IMR-90 (cell line): ENCODE results near the gene C6orf58. TPM values are rescaled to one million over a fixed set of nuclear protein-coding genes. Genes with fewer than 3 reads are reported as not detected.
A peak's percentile ranks its signal among the peaks of the same experiment; 100 is the strongest.

ENCODE experiments used
- ATAC-seq: fragments of 200-7000 bp; cut with Tn5 transposase; 2 replicates; pipeline ENCODE4 v1.9.1; 2020; ENCODE audit warnings: low read depth, mild to moderate bottlenecking, moderate library complexity
- BruUV-seq: library from RNA; stranded (reverse); fragments of 400-500 nt; replicated peaks from 2 replicates; lab custom pipeline; 2021; lab: Mats Ljungman, UMichigan
- CTCF ChIA-PET: fragments of 300-600 bp; formaldehyde crosslinking; extraction: SDS; loops from one replicate; lab custom pipeline; 2021; ENCODE audit warnings: antibody characterized with exemption; lab: Yijun Ruan, JAX
- POLR2A ChIA-PET: fragments of 300-600 bp; sonication (Branson Sonifier 250); formaldehyde crosslinking; loops from one replicate; lab custom pipeline; 2022; ENCODE audit warnings: antibody characterized with exemption; ENCODE audit not compliant: unreplicated experiment; lab: Charles Lee
- DNase-seq: peaks from one replicate; pipeline ENCODE4 v3.0.0; 2013
- H2AFZ ChIP-seq: replicated peaks from 2 replicates; pipeline ENCODE3; 2013; ENCODE audit warnings: low read length, mild to moderate bottlenecking; ENCODE audit not compliant: poor library complexity
- H2AK5ac ChIP-seq: 2 replicates; pipeline ENCODE4 v1.6.1; 2013; ENCODE audit warnings: low read depth, low read length, inconsistent platforms
- H2AK9ac ChIP-seq: replicated peaks from 2 replicates; pipeline ENCODE3; 2013; ENCODE audit warnings: mild to moderate bottlenecking, low read depth, low read length, moderate library complexity; ENCODE audit not compliant: poor library complexity
- H2BK120ac ChIP-seq: 2 replicates; pipeline ENCODE4 v1.6.1; 2013; ENCODE audit warnings: low read depth, low read length, inconsistent platforms
- H2BK15ac ChIP-seq: 3 replicates; pipeline ENCODE4 v1.6.1; 2013; ENCODE audit warnings: low read depth, low read length, inconsistent platforms
- H2BK20ac ChIP-seq: 2 replicates; pipeline ENCODE4 v1.6.1; 2013; ENCODE audit warnings: low read depth, mild to moderate bottlenecking, inconsistent platforms, low read length, moderate library complexity
- H2BK5ac ChIP-seq: 2 replicates; pipeline ENCODE4 v1.6.1; 2013; ENCODE audit warnings: mild to moderate bottlenecking, low read depth, low read length, inconsistent platforms; ENCODE audit not compliant: poor library complexity, severe bottlenecking
- H3K14ac ChIP-seq: replicated peaks from 2 replicates; pipeline ENCODE4 v1.6.1; 2013; ENCODE audit warnings: low read depth, low read length, inconsistent platforms
- H3K18ac ChIP-seq: 2 replicates; pipeline ENCODE4 v1.6.1; 2013; ENCODE audit warnings: low read depth, low read length, control low read depth
- H3K23ac ChIP-seq: 2 replicates; pipeline ENCODE4 v1.6.1; 2013; ENCODE audit warnings: low read depth, low read length, inconsistent platforms
- H3K27ac ChIP-seq: 2 replicates; pipeline ENCODE4 v1.5.1; 2013; ENCODE audit warnings: mild to moderate bottlenecking, control low read depth, low read length; ENCODE audit not compliant: insufficient read depth
- H3K27me3 ChIP-seq: 2 replicates; pipeline ENCODE4 v1.6.1; 2013; ENCODE audit warnings: low read length; ENCODE audit not compliant: control insufficient read depth, insufficient read depth
- H3K36me3 ChIP-seq: 2 replicates; pipeline ENCODE4 v1.6.1; 2013; ENCODE audit warnings: low read length, mixed read lengths; ENCODE audit not compliant: control insufficient read depth, insufficient read depth
- H3K4ac ChIP-seq: 2 replicates; pipeline ENCODE4 v1.6.1; 2013; ENCODE audit warnings: low read depth, low read length, inconsistent platforms
- H3K4me1 ChIP-seq: 2 replicates; pipeline ENCODE4 v1.6.1; 2013; ENCODE audit warnings: low read length, mixed read lengths; ENCODE audit not compliant: control insufficient read depth, insufficient read depth
- H3K4me2 ChIP-seq: 2 replicates; pipeline ENCODE4 v1.6.1; 2013; ENCODE audit warnings: low read depth, mild to moderate bottlenecking, control low read depth, low read length, moderate library complexity
- H3K4me3 ChIP-seq: 2 replicates; pipeline ENCODE4 v1.5.1; 2013; ENCODE audit warnings: low read depth, mild to moderate bottlenecking, control low read depth, low read length, moderate library complexity; ENCODE audit not compliant: insufficient read depth
- H3K56ac ChIP-seq: 2 replicates; pipeline ENCODE4 v1.6.1; 2013; ENCODE audit warnings: low read length, inconsistent platforms; ENCODE audit not compliant: insufficient read depth; ENCODE audit errors: extremely low read depth
- H3K79me1 ChIP-seq, 2 experiments: 2 replicates each; pipeline ENCODE4 v1.6.1; 2013; ENCODE audit warnings: low read length in 2 of 2, inconsistent platforms in 1 of 2, low read depth in 1 of 2
- H3K9ac ChIP-seq: 2 replicates; pipeline ENCODE4 v1.6.1; 2013; ENCODE audit warnings: low read depth, low read length, control low read depth
- H3K9me1 ChIP-seq: 2 replicates; pipeline ENCODE4 v1.6.1; 2013; ENCODE audit warnings: low read length, inconsistent platforms; ENCODE audit not compliant: insufficient read depth
- H3K9me3 ChIP-seq: 2 replicates; pipeline ENCODE4 v1.6.1; 2013; ENCODE audit warnings: low read length; ENCODE audit not compliant: control insufficient read depth, insufficient read depth
- H4K20me1 ChIP-seq: 2 replicates; pipeline ENCODE4 v1.6.1; 2013; ENCODE audit warnings: low read length, inconsistent platforms; ENCODE audit not compliant: insufficient read depth
- H4K5ac ChIP-seq: 2 replicates; pipeline ENCODE4 v1.6.1; 2013; ENCODE audit warnings: mild to moderate bottlenecking, low read depth, low read length, control low read depth
- H4K8ac ChIP-seq, 2 experiments: 2 replicates each; pipeline ENCODE4 v1.6.1; 2013; ENCODE audit warnings: low read depth in 2 of 2, low read length in 2 of 2, control low read depth in 1 of 2, inconsistent platforms in 1 of 2
- H4K91ac ChIP-seq: 2 replicates; pipeline ENCODE4 v1.6.1; 2013; ENCODE audit warnings: low read depth, low read length, inconsistent platforms; ENCODE audit not compliant: insufficient read depth
- CEBPB ChIP-seq: IDR thresholded peaks from 2 replicates; pipeline ENCODE4 v1.6.1; 2012; ENCODE audit warnings: low read depth, low read length, improper control_type of control experiment
- RCOR1 ChIP-seq: IDR thresholded peaks from 2 replicates; pipeline ENCODE4 v1.6.1; 2012; ENCODE audit warnings: mild to moderate bottlenecking, low read length, improper control_type of control experiment; ENCODE audit not compliant: insufficient replicate concordance
- RFX5 ChIP-seq: IDR thresholded peaks from 2 replicates; pipeline ENCODE4 v1.8.0; 2012; ENCODE audit warnings: low read depth, mild to moderate bottlenecking, low read length, moderate library complexity
- WGBS, 2 experiments: methylation state at CpG; one replicate each; pipeline versions ENCODE4 v1.1.5 to v1.1.7; 2013; ENCODE audit warnings: missing lambda C conversion rate in 2 of 2; ENCODE audit not compliant: insufficient read length in 1 of 2; ENCODE audit errors: extremely low coverage in 2 of 2; 5-methylcytosine and 5-hydroxymethylcytosine counted together
- dilution Hi-C: fragments of 300-500 bp; cut with HindIII; formaldehyde crosslinking; loops from one replicate; pipeline ENCODE4 v1.14.3; 2018; ENCODE audit warnings: low sequenced_read_pairs; ENCODE audit not compliant: unreplicated experiment
- in situ Hi-C: fragments of 300-500 bp; cut with MboI; formaldehyde crosslinking; loops from 3 replicates; pipeline ENCODE4 v1.14.3; 2019; ENCODE audit warnings: low sequenced_read_pairs, inconsistent platforms, mixed read lengths
- intact Hi-C: fragments of 100-400 bp; cut with micrococcal nuclease; formaldehyde crosslinking; loops from 2 replicates; pipeline ENCODE4 v1.10.0; 2022
- polyA plus RNA-seq, 3 experiments: library from polyadenylated mRNA; depleted of rRNA; stranded (reverse); fragments of >200 nt; gene quantifications; 2 replicates each; pipeline ENCODE4 v1.2.3, GENCODE V29; 2012; ENCODE audit warnings: low replicate concordance in 1 of 3
- total RNA-seq: library from RNA; depleted of rRNA; stranded (reverse); fragments of >200 nt; gene quantifications from 2 replicates; pipeline ENCODE4 v1.2.3, GENCODE V29; 2012; rRNA removed
- TF ChIP-seq, protein P1 (sequence below): fragments of 150-350 bp; IDR thresholded peaks from 2 replicates; pipeline ENCODE4 v1.6.1; 2017; ENCODE audit warnings: mild to moderate bottlenecking, antibody characterized with exemption, low read length, low read depth

Gene C6orf58
- total and polyA plus RNA-seq, 2 of the 4 experiments (the other 2 are of a cell fraction), result 0.09 TPM; not detected in 1

- Histone ChIP-seq H3K4me1 (no peaks in the 10 kb centered on the region), H3K14ac (no peak overlapping the region), H3K36me3 (no peaks in the 10 kb centered on the region), H4K91ac (no peak overlapping the region), H3K56ac (no peak overlapping the region), H2AFZ (no peak overlapping the region), H2AK9ac (no peak overlapping the region), H3K23ac (no peak overlapping the region), H3K27me3 (peaks cover 3% of the 10 kb centered on the region), H2BK120ac (no peak overlapping the region), H4K8ac (no peak overlapping the region), H3K4me3 (no peak overlapping the region), H2BK5ac (no peak overlapping the region), H3K4ac (no peak overlapping the region), H3K27ac (no peak overlapping the region), H3K9me1 (no peaks in the 10 kb centered on the region), H2BK15ac (no peak overlapping the region), H3K79me1 (no peaks in the 10 kb centered on the region), H3K4me2 (no peak overlapping the region), H3K9ac (no peak overlapping the region), H4K5ac (no peak overlapping the region), H2BK20ac (no peak overlapping the region), H3K18ac (no peak overlapping the region), H3K9me3 (no peaks in the 10 kb centered on the region), H4K20me1 (no peaks in the 10 kb centered on the region), H2AK5ac (no peak overlapping the region)
- intact Hi-C loops (no loop called here), in situ Hi-C loops (no loop called here), dilution Hi-C loops (no loop called here)
- no peak for TF ChIP-seq RCOR1
- no peak for TF ChIP-seq RFX5
- peak; percentile 28; the same call in 1 of the 2 replicates for TF ChIP-seq CEBPB
- TF ChIP-seq, protein P1, sequence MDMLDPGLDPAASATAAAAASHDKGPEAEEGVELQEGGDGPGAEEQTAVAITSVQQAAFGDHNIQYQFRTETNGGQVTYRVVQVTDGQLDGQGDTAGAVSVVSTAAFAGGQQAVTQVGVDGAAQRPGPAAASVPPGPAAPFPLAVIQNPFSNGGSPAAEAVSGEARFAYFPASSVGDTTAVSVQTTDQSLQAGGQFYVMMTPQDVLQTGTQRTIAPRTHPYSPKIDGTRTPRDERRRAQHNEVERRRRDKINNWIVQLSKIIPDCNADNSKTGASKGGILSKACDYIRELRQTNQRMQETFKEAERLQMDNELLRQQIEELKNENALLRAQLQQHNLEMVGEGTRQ, result no peak
- no CpG with 5 or more reads among the region's 5 CpGs for WGBS, 2 experiments
- ChIA-PET POLR2A (no interaction called here), CTCF (interaction anchor here (0.7 to 0.9 kb wide), 2 partner anchors 174 to 958 kb away, joined by 3 read pairs; no protein-coding TSS in a partner anchor)
- no TSS peak for BruUV-seq
- DNase-seq (no peak), ATAC-seq (no peak)
Measured at GRCh38 chr6:127637830-127638409, 60.9 kb downstream of the C6orf58 start.

Other genes with a start within 250 kb of the C6orf58 start
- gene ECHDC1, start 233.6 kb upstream of the C6orf58 start, total RNA-seq, result 40.3 and 114 TPM in 2 replicates
- gene ECHDC1, start 233.6 kb upstream of the C6orf58 start, polyA plus RNA-seq (2012; rRNA removed), result 23.1 and 33.1 TPM in 2 replicates
- gene KIAA0408, start 117.8 kb upstream of the C6orf58 start, total RNA-seq, result 0.83 and 0.90 TPM in 2 replicates
- 1.4 and 2.9 TPM in 2 replicates for gene KIAA0408, start 117.8 kb upstream of the C6orf58 start, polyA plus RNA-seq (2012; rRNA removed)